Stomach (tissue), 4 donors: ENCODE data around the gene JAKMIP2.
"Not testable (repeated sequence)": the region's sequence is repeated elsewhere in the genome, so short reads cannot be mapped to it uniquely, and the experiment has no call there.

Experiments used
- POLR2AphosphoS5 ChIP-seq, 3 donors: sonication (generic); formaldehyde crosslinking; IDR thresholded peaks; one replicate each; pipeline ENCODE4 v1.6.1; 2016; ENCODE audit warnings: antibody characterized with exemption in 3 of 3
- TF ChIP-seq, protein P1 (sequence below), 7 experiments: fragments of 450-650 bp in 4 of 7; fragments of 200-600 bp in 3 of 7; sonication (generic) in 3 of 7; IDR thresholded peaks; one replicate each; pipeline ENCODE4 v1.5.1; 2016 to 2019; ENCODE audit warnings: antibody characterized with exemption in 7 of 7, control low read depth in 2 of 7, mild to moderate bottlenecking in 1 of 7

DNA sequence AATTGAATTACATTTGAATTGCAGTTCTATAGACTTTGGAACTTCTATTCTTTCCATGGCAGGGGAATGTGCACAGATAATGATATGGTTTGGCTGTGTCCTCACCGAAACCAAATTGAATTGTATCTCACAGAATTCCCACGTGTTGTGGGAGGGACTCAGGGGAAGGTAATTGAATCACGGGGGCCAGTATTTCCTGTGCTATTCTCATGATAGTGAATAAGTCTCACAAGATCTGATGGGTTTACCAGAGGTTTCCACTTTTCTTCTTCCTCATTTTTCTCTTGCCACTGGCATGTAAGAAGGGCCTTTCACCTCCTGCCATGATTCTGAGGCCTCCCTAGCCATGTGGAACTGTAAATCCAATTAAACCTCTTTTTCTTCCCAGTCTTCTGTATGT, 20.6 kb upstream of the JAKMIP2 start:
- TF ChIP-seq, protein P1, sequence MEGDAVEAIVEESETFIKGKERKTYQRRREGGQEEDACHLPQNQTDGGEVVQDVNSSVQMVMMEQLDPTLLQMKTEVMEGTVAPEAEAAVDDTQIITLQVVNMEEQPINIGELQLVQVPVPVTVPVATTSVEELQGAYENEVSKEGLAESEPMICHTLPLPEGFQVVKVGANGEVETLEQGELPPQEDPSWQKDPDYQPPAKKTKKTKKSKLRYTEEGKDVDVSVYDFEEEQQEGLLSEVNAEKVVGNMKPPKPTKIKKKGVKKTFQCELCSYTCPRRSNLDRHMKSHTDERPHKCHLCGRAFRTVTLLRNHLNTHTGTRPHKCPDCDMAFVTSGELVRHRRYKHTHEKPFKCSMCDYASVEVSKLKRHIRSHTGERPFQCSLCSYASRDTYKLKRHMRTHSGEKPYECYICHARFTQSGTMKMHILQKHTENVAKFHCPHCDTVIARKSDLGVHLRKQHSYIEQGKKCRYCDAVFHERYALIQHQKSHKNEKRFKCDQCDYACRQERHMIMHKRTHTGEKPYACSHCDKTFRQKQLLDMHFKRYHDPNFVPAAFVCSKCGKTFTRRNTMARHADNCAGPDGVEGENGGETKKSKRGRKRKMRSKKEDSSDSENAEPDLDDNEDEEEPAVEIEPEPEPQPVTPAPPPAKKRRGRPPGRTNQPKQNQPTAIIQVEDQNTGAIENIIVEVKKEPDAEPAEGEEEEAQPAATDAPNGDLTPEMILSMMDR (IDR thresholded peaks at IDR 0.05), result not testable (repeated sequence)
- TF ChIP-seq POLR2AphosphoS5 (IDR thresholded peaks at IDR 0.05), result not testable (repeated sequence)
